Measurements from ENCODE around the gene ZNF821. TPM values are rescaled to one million over a fixed set of nuclear protein-coding genes. Genes with fewer than 3 reads are reported as not detected.
A peak's percentile ranks its signal among the peaks of the same experiment; 100 is the strongest.

Gene ZNF821
- total and polyA plus RNA-seq, 10 of the 15 experiments (the other 5 are each of a cell fraction or from before 2014, with no cell fraction given) = 0.82 to 9.9 (median 6.8) TPM

- TF ChIP-seq BCLAF1 (IDR thresholded peaks at IDR 0.05) (no peak), BRCA1 (IDR thresholded peaks at IDR 0.05; ENCODE audit: low read depth, low read length) (no peak), NR2C2 (IDR thresholded peaks at IDR 0.05; ENCODE audit: borderline replicate concordance, control insufficient read depth, insufficient read length, low read depth) (no peak), CHD4 (IDR thresholded peaks at IDR 0.05) (no peak), HDAC2 (IDR thresholded peaks at IDR 0.05) (no peak)
- TF ChIP-seq, protein P1, sequence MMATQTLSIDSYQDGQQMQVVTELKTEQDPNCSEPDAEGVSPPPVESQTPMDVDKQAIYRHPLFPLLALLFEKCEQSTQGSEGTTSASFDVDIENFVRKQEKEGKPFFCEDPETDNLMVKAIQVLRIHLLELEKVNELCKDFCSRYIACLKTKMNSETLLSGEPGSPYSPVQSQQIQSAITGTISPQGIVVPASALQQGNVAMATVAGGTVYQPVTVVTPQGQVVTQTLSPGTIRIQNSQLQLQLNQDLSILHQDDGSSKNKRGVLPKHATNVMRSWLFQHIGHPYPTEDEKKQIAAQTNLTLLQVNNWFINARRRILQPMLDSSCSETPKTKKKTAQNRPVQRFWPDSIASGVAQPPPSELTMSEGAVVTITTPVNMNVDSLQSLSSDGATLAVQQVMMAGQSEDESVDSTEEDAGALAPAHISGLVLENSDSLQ (IDR thresholded peaks at IDR 0.05) = no peak
Observed at GRCh38 chr16:71845639-71846430, 38.1 kb downstream of the ZNF821 start, which contains the start of gene ATXN1L (continued).

DNA sequence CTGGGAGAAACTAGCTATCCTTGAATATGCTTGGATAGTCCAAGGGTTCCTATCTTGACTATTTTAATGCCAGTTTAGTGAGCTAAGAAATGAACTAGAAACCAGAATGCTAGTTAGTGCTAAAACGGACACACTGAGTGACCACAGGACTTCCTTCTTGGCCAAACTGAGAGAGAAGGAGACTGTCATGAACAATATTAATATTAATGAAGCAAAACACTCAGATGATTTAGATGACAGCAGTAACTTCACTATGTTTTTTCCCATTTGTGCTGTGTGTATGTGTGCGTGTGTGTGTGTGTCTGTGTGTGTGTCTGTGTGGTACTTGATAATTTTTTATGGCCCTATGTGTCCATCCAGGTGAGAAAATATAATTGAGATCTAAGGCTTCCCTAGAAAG is 40.4 kb downstream of the ZNF821 start:
- Histone ChIP-seq H3K27me3 (replicated peaks in 1 of 2; ENCODE audit: control insufficient read depth in 2 of 2, insufficient read depth in 2 of 2, low read length in 1 of 2) (no peaks in the 10 kb centered on the region), H3K27ac (ENCODE audit: control insufficient read depth, insufficient read depth) (peak overlapping the region; percentile 90), H3K9ac (ENCODE audit: control insufficient read depth, insufficient read depth, low read length) (peak overlapping the region; percentile 24; the same call in 1 of the 2 replicates), H3K9me3 (replicated peaks; ENCODE audit: control insufficient read depth, insufficient read depth, low read length) (no peaks in the 10 kb centered on the region), H2AFZ (ENCODE audit: control insufficient read depth, low read depth, low read length) (peak overlapping the region; percentile 28; the same call in 1 of the 2 replicates), H3K4me1 (ENCODE audit: control insufficient read depth, insufficient read depth, low read length) (peaks cover 44% of the 10 kb centered on the region), H3K79me2 (ENCODE audit: control insufficient read depth, insufficient read depth, low read length) (peaks cover 27% of the 10 kb centered on the region), H3K4me3 (peak overlapping the region; percentile 25; the same call in 1 of the 2 replicates), H3K36me3 (ENCODE audit: control insufficient read depth in 2 of 2, insufficient read depth in 2 of 2, low read length in 1 of 2) (peaks cover 0 to 4% of the 10 kb centered on the region in 2 experiments; a peak in 1 of 4 replicates), H3K4me2 (ENCODE audit: control insufficient read depth, insufficient read depth) (peak overlapping the region; percentile 52), H4K20me1 (ENCODE audit: control insufficient read depth, insufficient read depth) (no peaks in the 10 kb centered on the region)
- ChIA-PET CTCF (interaction anchor here (0.8 to 4.3 kb wide), 7 partner anchors 14 to 40 kb away, joined by 3 to 39 read pairs (median 4); partner anchors contain the start of gene ZNF821), POLR2A (interaction anchor here (0.7 to 4.2 kb wide), 10 partner anchors 8 to 115 kb away, joined by 3 to 38 read pairs (median 6); partner anchors contain the start of genes AP1G1 and ZNF821), RAD21 (ENCODE audit: unreplicated experiment) (interaction anchor here (0.6 to 6.0 kb wide), 14 partner anchors 9 to 278 kb away, joined by 3 to 53 read pairs (median 4); partner anchors contain the start of genes AP1G1 and ZNF821), SMC1A (ENCODE audit: uncharacterized antibody, unreplicated experiment) (interaction anchor here (0.7 to 3.8 kb wide), 18 partner anchors 9 to 278 kb away, joined by 3 to 37 read pairs (median 5); partner anchors contain the start of genes AP1G1 and ZNF821)
- no TSS peak for BruUV-seq (replicated peaks)
- no peak for DNase-seq (ENCODE audit: low read depth, low spot score)
- intact Hi-C loops (cut with micrococcal nuclease; ENCODE audit: unreplicated experiment) (loop anchor here (1.0 kb wide), 1 partner anchor 27 kb away; no protein-coding TSS in a partner anchor), in situ Hi-C loops (cut with MboI) (no loop called here)
- 3% methylated on average over 2 of the region's 2 CpGs for WGBS (ENCODE audit: insufficient coverage, insufficient replicate concordance, low lambda C conversion rate, missing lambda C conversion rate)
- ATAC-seq = peak; percentile 52
- peak; percentile 69 for FAIRE-seq
- TF ChIP-seq CEBPZ (IDR thresholded peaks at IDR 0.05; ENCODE audit: low read depth, low read length) (no peak), RFX5 (IDR thresholded peaks at IDR 0.05; ENCODE audit: low read depth, low read length) (no peak), ZBED1 (IDR thresholded peaks at IDR 0.05; ENCODE audit: borderline replicate concordance) (no peak), NRF1 (conservative IDR thresholded peaks at IDR 0.05; ENCODE audit: low read depth, low read length) (no peak), IRF4 (IDR thresholded peaks at IDR 0.05; ENCODE audit: low read depth, low read length) (no peak), TCF12 (IDR thresholded peaks at IDR 0.05; ENCODE audit: low read depth, low read length) (no peak)
- TF ChIP-seq, protein P2, sequence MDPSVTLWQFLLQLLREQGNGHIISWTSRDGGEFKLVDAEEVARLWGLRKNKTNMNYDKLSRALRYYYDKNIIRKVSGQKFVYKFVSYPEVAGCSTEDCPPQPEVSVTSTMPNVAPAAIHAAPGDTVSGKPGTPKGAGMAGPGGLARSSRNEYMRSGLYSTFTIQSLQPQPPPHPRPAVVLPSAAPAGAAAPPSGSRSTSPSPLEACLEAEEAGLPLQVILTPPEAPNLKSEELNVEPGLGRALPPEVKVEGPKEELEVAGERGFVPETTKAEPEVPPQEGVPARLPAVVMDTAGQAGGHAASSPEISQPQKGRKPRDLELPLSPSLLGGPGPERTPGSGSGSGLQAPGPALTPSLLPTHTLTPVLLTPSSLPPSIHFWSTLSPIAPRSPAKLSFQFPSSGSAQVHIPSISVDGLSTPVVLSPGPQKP (IDR thresholded peaks at IDR 0.05; ENCODE audit: low read depth, low read length) = no peak

Data from GM12878 (cell line).